Regular cardiac myocyte (primary cell): Measurements from ENCODE around the gene YRDC. TPM values are rescaled to one million over a fixed set of nuclear protein-coding genes. Genes with fewer than 3 reads are reported as not detected.

Source experiments
- total RNA-seq: library from RNA; depleted of rRNA; stranded (reverse); fragments of >200 nt; gene quantifications from 2 replicates; pipeline ENCODE4 v1.2.3, GENCODE V29; 2014

YRDC gene
- total RNA-seq: 12.1 and 33.2 TPM in 2 replicates

GRCh38 chr1:37807555-37808368, at the start of gene YRDC, which contains the start of gene C1orf122:
Gene YRDC (minus strand): TSS chr1:37808208. CDS start chr1:37808180, 28 bp downstream.
Gene C1orf122 (plus strand): TSS chr1:37807790. CDS start chr1:37808405, 615 bp downstream.

GRCh38 chr1:37793773-37794371, 14.1 kb downstream of the YRDC start, which contains the start of gene MANEAL:
Gene MANEAL (plus strand): TSS chr1:37793847. CDS start chr1:37794183, 336 bp downstream.

GRCh38 chr1:37764888-37765441, 43.0 kb downstream of the YRDC start, which contains the start of gene EPHA10:
Gene EPHA10 (minus strand): TSS chr1:37765120. CDS start chr1:37765066, 54 bp downstream.

Other genes with a start within 250 kb of the YRDC start
- 69.3 and 77.8 TPM in 2 replicates for gene GNL2, start 212.3 kb downstream of the YRDC start, total RNA-seq
- gene RSPO1, start 173.3 kb downstream of the YRDC start, total RNA-seq: under 0.01 TPM in 1 of 2 replicates, not detected in the other
- 1.4 and 24.2 TPM in 2 replicates for gene CDCA8, start 115.7 kb downstream of the YRDC start, total RNA-seq
- under 0.01 TPM in 1 of 2 replicates, not detected in the other for gene EPHA10, start 43.1 kb downstream of the YRDC start, total RNA-seq
- 0.38 and 0.56 TPM in 2 replicates for gene MANEAL, start 14.4 kb downstream of the YRDC start, total RNA-seq
- gene C1orf122, start 418 bp downstream of the YRDC start, total RNA-seq: 26.5 and 33.3 TPM in 2 replicates
- gene MTF1, start 51.4 kb upstream of the YRDC start, total RNA-seq: 2.3 and 3.3 TPM in 2 replicates
- gene INPP5B, start 138.8 kb upstream of the YRDC start, total RNA-seq: 22.2 and 32.1 TPM in 2 replicates
- gene SF3A3, start 181.8 kb upstream of the YRDC start, total RNA-seq: 82.6 and 138 TPM in 2 replicates
- 7.3 and 12.8 TPM in 2 replicates for gene FHL3, start 197.3 kb upstream of the YRDC start, total RNA-seq
- 30.2 and 56.4 TPM in 2 replicates for gene UTP11, start 204.5 kb upstream of the YRDC start, total RNA-seq
- not detected in 2 replicates for gene POU3F1, start 238.6 kb upstream of the YRDC start, total RNA-seq